H1 (cell line): ENCODE measurements around the gene ROPN1.

Source experiments
- CTCF ChIP-seq, 3 experiments: IDR thresholded peaks; 1 replicate in 2 of 3; 2 replicates in 1 of 3; pipeline versions ENCODE4 v1.5.1 to v1.6.1; 2011; ENCODE audit warnings: low read length in 3 of 3, mild to moderate bottlenecking in 3 of 3, inconsistent platforms in 2 of 3, low read depth in 1 of 3, moderate library complexity in 1 of 3; ENCODE audit not compliant: insufficient read depth in 1 of 3; ENCODE audit errors: control extremely low read depth in 1 of 3
- POLR2A ChIP-seq, 2 experiments: IDR thresholded peaks; 1 replicate in 1 of 2; 2 replicates in 1 of 2; pipeline ENCODE4 v1.6.1; 2011; ENCODE audit warnings: low read depth in 2 of 2, low read length in 2 of 2, mild to moderate bottlenecking in 2 of 2; ENCODE audit errors: control extremely low read depth in 1 of 2
- POLR2AphosphoS5 ChIP-seq: IDR thresholded peaks from 2 replicates; pipeline ENCODE4 v1.6.1; 2011; ENCODE audit warnings: low read depth, low read length
- RNF2 ChIP-seq: fragments of 200-900, 300-1000 bp; sonication (generic); IDR thresholded peaks from 2 replicates; pipeline ENCODE4 v1.7.1; 2016; ENCODE audit warnings: borderline replicate concordance, low read depth, mild to moderate bottlenecking, antibody characterized with exemption, low read length; ENCODE audit not compliant: poor library complexity, severe bottlenecking; ENCODE audit errors: missing control alignments
- TF ChIP-seq, protein P1 (sequence below): IDR thresholded peaks from 2 replicates; pipeline ENCODE4 v1.6.1; 2012; ENCODE audit warnings: inconsistent platforms

DNA sequence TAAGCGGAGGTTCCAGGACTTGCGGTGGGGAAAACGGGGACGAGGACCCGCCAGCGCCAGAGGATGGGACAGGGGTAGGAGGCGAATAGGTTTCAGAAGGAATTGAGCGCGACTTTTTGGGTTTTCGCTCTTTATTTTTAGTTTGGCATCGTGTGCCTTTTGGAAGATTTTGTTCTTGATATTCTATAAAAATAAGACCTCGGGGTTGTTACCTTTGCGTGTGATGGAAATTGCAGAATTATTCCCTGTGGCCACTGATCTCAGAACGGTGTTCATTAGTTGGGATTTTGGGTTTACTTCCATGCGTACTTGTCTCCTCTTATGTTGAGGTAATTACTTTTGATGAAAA, 30.4 kb downstream of the ROPN1 start:
- TF ChIP-seq CTCF (IDR thresholded peaks at IDR 0.05; ENCODE audit: control extremely low read depth in 1 of 3, insufficient read depth in 1 of 3, low read depth in 1 of 3, low read length in 3 of 3) (no peak), POLR2A (IDR thresholded peaks at IDR 0.05; ENCODE audit: control extremely low read depth in 1 of 2, low read depth in 2 of 2, low read length in 2 of 2) (no peak), RNF2 (no peak), POLR2AphosphoS5 (no peak)
- TF ChIP-seq, protein P1, sequence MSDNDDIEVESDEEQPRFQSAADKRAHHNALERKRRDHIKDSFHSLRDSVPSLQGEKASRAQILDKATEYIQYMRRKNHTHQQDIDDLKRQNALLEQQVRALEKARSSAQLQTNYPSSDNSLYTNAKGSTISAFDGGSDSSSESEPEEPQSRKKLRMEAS: no peak; the same call in 1 of the 2 replicates
